ENCODE measurements around the gene MRPL4. TPM values are rescaled to one million over a fixed set of nuclear protein-coding genes. Genes with fewer than 3 reads are reported as not detected.

The MRPL4 gene
- total and polyA plus RNA-seq, 2 of the 13 experiments (the other 11 are each of a cell fraction or from before 2014, with no cell fraction given), result 40.6 to 42.5 TPM

- TF ChIP-seq ZNF318 (CRISPR knock-in tag; IDR thresholded peaks at IDR 0.05) (no peak), ZNF761 (CRISPR knock-in tag; conservative IDR thresholded peaks at IDR 0.05) (no peak), ZNF275 (CRISPR knock-in tag; IDR thresholded peaks at IDR 0.05; ENCODE audit: borderline replicate concordance) (peak; percentile 72), USF2 (IDR thresholded peaks at IDR 0.05; ENCODE audit: low read depth, low read length) (no peak), USF2 (CRISPR knock-in tag; IDR thresholded peaks at IDR 0.05; ENCODE audit: borderline replicate concordance) (peak; percentile 26; the same call in 1 of the 2 replicates), KDM5A (IDR thresholded peaks at IDR 0.05; ENCODE audit: borderline replicate concordance, low read length) (peak; percentile 97), KLF16 (CRISPR knock-in tag; IDR thresholded peaks at IDR 0.05) (peak; percentile 63 to 86; a peak in 3 of 4 replicates), HOMEZ (CRISPR knock-in tag; IDR thresholded peaks at IDR 0.05; ENCODE audit: low read depth) (peak; percentile 40; the same call in 1 of the 2 replicates), MYPOP (CRISPR knock-in tag; IDR thresholded peaks at IDR 0.05) (peak; percentile 70; the same call in 1 of the 2 replicates)
These were observed at the start of gene MRPL4 (continued) for GRCh38 chr19:10251792-10252694.

All from HepG2 (cell line).